LNCAP (cell line): Measurements from ENCODE around the gene SEBOX.

ENCODE experiments used
- TF ChIP-seq, protein P1 (sequence below): fragments of 450-650 bp; IDR thresholded peaks from 2 replicates; pipeline ENCODE4 v1.5.1; 2017; ENCODE audit warnings: mild to moderate bottlenecking

Gene SEBOX

DNA sequence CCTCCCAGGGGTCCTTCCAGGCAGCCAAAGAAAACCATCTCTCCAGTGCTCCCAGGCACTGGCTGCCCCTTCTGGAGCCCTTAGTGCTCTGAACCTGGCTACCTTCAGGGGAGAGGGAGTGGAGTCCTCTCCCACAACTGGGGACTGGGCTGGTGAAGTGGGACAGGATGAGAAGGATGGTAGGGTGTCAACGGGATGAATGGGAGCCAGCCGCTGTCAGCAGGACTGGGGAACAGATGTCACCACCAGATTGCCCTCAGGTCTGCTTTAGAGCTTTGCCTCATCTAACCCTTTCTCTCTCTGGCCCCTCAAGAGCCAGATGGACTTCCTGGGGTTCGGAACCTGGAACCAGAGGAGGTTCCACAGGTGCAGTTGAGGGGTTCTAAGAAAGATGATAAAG, 488 bp upstream of the SEBOX start:
- TF ChIP-seq, protein P1, sequence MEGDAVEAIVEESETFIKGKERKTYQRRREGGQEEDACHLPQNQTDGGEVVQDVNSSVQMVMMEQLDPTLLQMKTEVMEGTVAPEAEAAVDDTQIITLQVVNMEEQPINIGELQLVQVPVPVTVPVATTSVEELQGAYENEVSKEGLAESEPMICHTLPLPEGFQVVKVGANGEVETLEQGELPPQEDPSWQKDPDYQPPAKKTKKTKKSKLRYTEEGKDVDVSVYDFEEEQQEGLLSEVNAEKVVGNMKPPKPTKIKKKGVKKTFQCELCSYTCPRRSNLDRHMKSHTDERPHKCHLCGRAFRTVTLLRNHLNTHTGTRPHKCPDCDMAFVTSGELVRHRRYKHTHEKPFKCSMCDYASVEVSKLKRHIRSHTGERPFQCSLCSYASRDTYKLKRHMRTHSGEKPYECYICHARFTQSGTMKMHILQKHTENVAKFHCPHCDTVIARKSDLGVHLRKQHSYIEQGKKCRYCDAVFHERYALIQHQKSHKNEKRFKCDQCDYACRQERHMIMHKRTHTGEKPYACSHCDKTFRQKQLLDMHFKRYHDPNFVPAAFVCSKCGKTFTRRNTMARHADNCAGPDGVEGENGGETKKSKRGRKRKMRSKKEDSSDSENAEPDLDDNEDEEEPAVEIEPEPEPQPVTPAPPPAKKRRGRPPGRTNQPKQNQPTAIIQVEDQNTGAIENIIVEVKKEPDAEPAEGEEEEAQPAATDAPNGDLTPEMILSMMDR: no peak

DNA sequence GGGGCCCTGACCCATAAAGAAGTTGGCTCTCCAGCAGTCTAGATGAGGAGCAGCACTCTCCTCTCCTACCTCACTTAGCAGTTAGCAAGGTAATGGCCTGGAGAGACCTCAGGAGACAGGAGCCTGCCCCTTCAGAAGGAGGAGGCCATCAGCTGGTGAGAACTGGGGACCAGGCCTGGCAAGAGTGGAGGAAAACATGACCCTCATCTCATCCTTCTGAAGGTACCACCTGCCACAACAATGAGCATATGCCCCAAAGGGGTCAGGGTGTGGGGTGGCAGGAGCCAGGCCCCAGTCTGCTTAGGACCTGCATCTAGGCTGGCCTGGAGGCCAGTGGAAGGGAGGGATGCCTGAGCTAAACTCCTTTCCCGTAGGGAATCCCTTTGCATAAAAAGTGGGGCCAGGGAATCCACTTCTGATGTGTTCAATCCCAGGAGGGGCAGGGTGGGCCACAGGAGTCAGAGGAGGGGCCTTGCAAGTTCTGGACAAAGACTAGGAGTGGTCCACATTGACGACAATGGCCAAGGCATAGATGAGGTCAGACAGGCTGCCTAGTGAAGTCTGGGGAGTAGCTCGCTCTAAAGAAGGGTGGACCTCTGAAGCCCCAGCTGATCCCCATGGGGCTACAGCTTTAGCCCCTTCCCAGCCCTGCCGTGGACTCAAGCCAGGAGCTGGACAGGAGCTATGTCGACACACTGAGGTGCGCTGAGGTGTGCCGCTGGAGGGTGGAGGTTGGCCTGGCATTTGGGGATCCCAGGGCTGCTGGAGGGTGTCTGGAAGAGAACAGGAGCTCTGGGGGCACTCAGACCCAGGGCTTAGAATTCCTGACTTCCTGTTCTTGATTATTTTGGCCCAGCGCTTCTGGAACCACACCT, 986 bp downstream of the SEBOX start:
- TF ChIP-seq, protein P1: no peak

DNA sequence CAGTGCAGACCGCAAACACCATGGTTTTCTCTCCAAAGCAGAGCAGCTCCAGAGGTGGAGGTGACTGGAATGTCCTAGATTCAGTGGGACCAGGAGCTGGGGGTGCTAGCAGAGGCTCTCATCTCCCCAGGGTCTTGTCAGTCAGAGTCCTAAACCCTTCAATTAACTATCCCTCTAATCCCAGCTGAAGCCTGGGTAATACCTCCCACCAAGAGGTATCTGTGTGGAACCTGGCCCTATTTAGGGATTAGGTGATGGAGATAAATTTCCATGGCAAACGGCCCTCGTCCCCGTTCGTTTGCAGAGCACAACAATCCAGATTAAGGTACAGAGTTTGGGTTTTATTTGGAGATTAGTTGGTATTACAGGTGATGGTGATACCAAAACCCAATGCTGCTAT, 1.8 kb downstream of the SEBOX start:
- TF ChIP-seq, protein P1: no peak

DNA sequence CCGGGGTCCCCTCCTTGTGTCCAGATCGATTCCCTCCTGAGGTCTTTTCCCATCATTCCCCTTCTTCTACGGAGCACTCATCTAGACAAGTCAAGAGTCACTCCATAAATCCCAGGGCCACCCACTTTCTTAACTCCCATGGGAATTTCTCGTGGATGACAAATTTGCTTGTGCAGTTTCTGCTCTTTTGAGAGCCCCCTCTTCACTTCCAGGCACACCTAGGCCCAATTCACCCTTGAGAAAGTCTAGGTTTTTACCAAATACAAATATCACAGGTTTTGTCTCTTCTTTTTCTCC, 7.2 kb downstream of the SEBOX start:
- TF ChIP-seq, protein P1: no peak

DNA sequence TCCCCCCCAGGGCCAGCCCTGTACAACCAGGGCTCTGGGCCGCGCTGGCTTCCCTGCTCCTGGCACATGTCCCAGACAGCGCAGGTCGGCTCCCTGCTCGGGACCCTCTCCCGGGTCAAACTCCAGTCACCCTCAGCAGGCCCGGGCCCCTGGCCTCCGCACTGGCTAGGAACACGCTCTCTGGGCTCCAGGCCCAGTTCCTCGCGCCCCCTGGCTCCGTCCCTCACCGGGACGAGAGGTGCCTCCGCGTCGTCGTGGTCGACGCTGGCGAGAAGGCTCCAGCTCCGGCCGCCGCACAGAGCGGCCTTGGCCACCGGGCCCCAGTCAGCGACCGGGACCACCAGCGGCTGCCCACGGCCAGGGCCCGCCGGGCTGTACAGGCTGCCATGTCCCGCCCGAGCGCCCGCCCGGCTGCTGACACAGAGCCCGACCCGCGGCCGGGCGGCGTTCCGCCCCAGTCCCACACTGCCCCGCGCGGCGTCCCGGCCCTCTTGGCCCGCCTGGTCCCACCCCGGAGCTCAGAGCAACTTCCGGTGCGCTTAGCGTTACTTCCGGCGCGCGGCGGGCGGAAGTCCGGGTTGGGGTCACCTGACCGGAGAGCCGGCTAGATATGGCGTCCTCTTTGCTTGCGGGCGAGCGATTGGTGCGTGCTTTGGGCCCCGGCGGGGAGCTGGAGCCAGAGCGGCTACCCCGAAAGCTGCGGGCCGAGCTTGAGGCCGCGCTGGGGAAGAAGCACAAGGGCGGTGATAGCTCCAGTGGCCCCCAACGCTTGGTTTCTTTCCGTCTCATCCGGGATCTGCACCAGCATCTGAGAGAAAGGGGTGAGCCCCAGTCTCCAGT, 7.7 kb downstream of the SEBOX start, which contains the start of gene POLDIP2:
POLDIP2 (minus strand) TSS at position 467 of the 840 bp plus-strand sequence; CDS start at position 388, 79 bp downstream.
- TF ChIP-seq, protein P1: no peak

DNA sequence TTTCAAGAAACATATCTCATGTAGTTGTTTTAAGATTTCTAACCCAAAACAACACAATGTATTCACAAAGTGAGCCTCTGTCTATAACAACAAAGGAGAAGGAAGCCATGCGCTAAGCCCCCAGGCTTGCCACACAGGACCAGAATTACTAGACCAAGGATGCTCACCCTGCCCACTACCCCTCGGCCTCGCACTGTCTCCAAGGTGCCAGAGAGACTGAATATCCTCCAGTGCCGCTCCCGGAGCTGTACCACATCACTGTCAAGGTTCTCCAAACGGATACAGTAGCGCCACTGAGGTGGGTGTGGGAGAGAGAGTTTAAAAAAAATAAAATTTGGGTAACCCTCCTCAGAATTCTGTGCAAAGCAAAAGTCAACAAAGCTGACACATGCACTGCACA, 14.7 kb downstream of the SEBOX start:
- TF ChIP-seq, protein P1: no peak

DNA sequence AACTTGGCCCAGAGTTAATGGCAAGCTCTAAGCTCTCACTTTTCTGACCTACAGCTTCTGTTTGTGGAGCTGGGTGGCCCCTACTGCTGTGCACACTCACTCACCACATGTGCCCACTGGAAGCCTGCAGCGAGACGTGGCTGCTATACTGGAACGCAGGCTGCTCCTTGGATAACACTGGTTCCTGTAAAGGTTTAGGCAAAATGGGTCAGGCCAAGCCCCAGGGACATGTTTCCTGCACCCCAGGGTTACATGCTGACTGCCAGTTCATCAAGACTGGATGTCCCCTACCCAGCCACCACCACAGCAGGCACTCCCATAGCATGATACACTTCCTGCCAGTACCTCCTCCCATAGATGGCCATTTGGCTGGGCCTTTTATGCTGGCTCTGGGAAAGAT, 16.0 kb downstream of the SEBOX start:
- TF ChIP-seq, protein P1: no peak
